Ovary (tissue), 9 donors: ENCODE measurements around the gene OSBPL2. TPM values are rescaled to one million over a fixed set of nuclear protein-coding genes. Genes with fewer than 3 reads are reported as not detected.

Source experiments
- DNase-seq, 5 donors: peaks; one replicate each; pipeline ENCODE4 v3.0.0-alpha.2; 2019 to 2020
- H3K27ac ChIP-seq, 2 donors: fragments of 200-600 bp; one replicate each; pipeline versions ENCODE4 v1.5.1 to v1.8.0; 2019 to 2022
- H3K27me3 ChIP-seq: fragments of 200-600 bp; one replicate; pipeline ENCODE4 v1.8.0; 2022
- H3K36me3 ChIP-seq: fragments of 200-600 bp; sonication (generic); one replicate; pipeline ENCODE4 v1.5.1; 2019
- H3K4me1 ChIP-seq: one replicate; pipeline ENCODE4 v1.8.1; 2013; ENCODE audit warnings: mild to moderate bottlenecking, moderate library complexity; ENCODE audit not compliant: insufficient read depth
- H3K4me3 ChIP-seq: fragments of 200-600 bp; sonication (generic); one replicate; pipeline ENCODE4 v1.5.1; 2017
- H3K9me3 ChIP-seq, 2 donors: fragments of 200-600 bp in 1 of 2; sonication (generic) in 1 of 2; one replicate each; pipeline versions ENCODE4 v1.5.1 to v1.8.1; 2013 to 2019; ENCODE audit warnings: mild to moderate bottlenecking in 1 of 2, moderate library complexity in 1 of 2
- CTCF ChIP-seq, 3 donors: fragments of 450-650 bp in 2 of 3; fragments of 200-600 bp in 1 of 3; IDR thresholded peaks; one replicate each; pipeline versions ENCODE4 v1.5.1 to v1.8.0; 2016 to 2022; ENCODE audit warnings: antibody characterized with exemption in 3 of 3, mild to moderate bottlenecking in 1 of 3
- EP300 ChIP-seq: sonication (generic); formaldehyde crosslinking; IDR thresholded peaks from one replicate; pipeline ENCODE4 v1.6.1; 2017; ENCODE audit warnings: antibody characterized with exemption
- POLR2A ChIP-seq: fragments of 450-650 bp; IDR thresholded peaks from one replicate; pipeline ENCODE4 v1.6.1; 2017; ENCODE audit warnings: antibody characterized with exemption, mild to moderate bottlenecking, moderate library complexity
- whole genome bisulfite sequencing, 3 donors: extraction: QIAGEN DNeasy Blood & Tissue Kit in 1 of 3; methylation state at CpG; one replicate each; pipeline versions ENCODE4 v1.1.5 to v1.1.7; 2013 to 2017; 5-methylcytosine and 5-hydroxymethylcytosine counted together
- intact Hi-C, 4 donors: fragments of 100-400 bp; cut with DNase I; formaldehyde crosslinking; loops; one replicate each; pipeline versions ENCODE4 v1.11.0 to v1.15.1; 2022 to 2023
- polyA plus RNA-seq, 2 donors: library from polyadenylated mRNA; stranded (reverse); fragments of 200-250 nt in 1 of 2; fragments of 350-450 nt in 1 of 2; fragmentation: Illumina TruSeq in 1 of 2; extraction: RNeasy Lipid Tissue Mini Kit (QIAGEN cat#74804) in 1 of 2; gene quantifications; one replicate each; pipeline ENCODE4 v1.2.3, GENCODE V29; 2013 to 2014
- total RNA-seq, 7 donors: library from RNA; depleted of rRNA in 2 of 7; stranded (reverse); fragments of >200 nt in 2 of 7; fragmentation: NEBNext Ultra II Directional in 3 of 7; extraction: Animal tissue kit (Norgen Biotek cat#: 25700) in 3 of 7; gene quantifications; one replicate each; pipeline versions ENCODE4 v1.1.0 to v1.2.4, GENCODE V29; 2016 to 2023
- donor health status: DM: no; HTN: no; CAD: no; lungs with moderate emphysema.
- donor health status: DM: no; HTN: no; CAD: no.
- donor health status: Bipolar disorder and iron deficiency.
- donor health status: DM: yes; HTN: yes; CAD: no.
- donor health status: DM: no; HTN: no; CAD: no.
- donor health status: DM: yes; HTN: yes; CAD: no.

The OSBPL2 gene
- total and polyA plus RNA-seq, 9 donors = 14.2 to 42.2 (median 34.4) TPM

- 34 to 41% (median 41%) methylated on average over 16 to 19 of the region's 19 CpGs for WGBS, 3 donors
- Histone ChIP-seq H3K27ac (no peak overlapping the region), H3K36me3 (no peaks in the 10 kb centered on the region), H3K4me1 (no peaks in the 10 kb centered on the region), H3K27me3 (no peaks in the 10 kb centered on the region), H3K9me3 (no peaks in the 10 kb centered on the region), H3K4me3 (no peak overlapping the region)
- no peak for DNase-seq
- no peak for TF ChIP-seq EP300
- no peak for TF ChIP-seq POLR2A
- no peak for TF ChIP-seq CTCF (IDR thresholded peaks at IDR 0.05)
- intact Hi-C loops = no loop called here
Measured at GRCh38 chr20:62208061-62208794, 30.1 kb upstream of the OSBPL2 start.

- no peak for TF ChIP-seq POLR2A
- TF ChIP-seq CTCF (IDR thresholded peaks at IDR 0.05) = no peak
- no peak for TF ChIP-seq EP300
- intact Hi-C loops = no loop called here
- no peak for DNase-seq
- Histone ChIP-seq H3K36me3 (no peaks in the 10 kb centered on the region), H3K9me3 (no peaks in the 10 kb centered on the region), H3K27me3 (no peaks in the 10 kb centered on the region), H3K27ac (no peak overlapping the region), H3K4me1 (no peaks in the 10 kb centered on the region), H3K4me3 (no peak overlapping the region)
- 14 to 19% (median 18%) methylated on average over 24 to 27 of the region's 27 CpGs for WGBS, 3 donors
Measured at GRCh38 chr20:62208795-62209755, 29.2 kb upstream of the OSBPL2 start.

GRCh38 chr20:62209850-62210495, 28.3 kb upstream of the OSBPL2 start:
- intact Hi-C loops = no loop called here
- WGBS, 3 donors = 45 to 59% (median 46%) methylated on average over 15 to 17 of the region's 17 CpGs
- no peaks in the 10 kb centered on the region for H3K36me3 ChIP-seq

More at GRCh38 chr20:62209850-62210495, 28.3 kb upstream of the OSBPL2 start:
- H3K27ac ChIP-seq = no peak overlapping the region
- DNase-seq = no peak
- no peaks in the 10 kb centered on the region for H3K27me3 ChIP-seq
- H3K9me3 ChIP-seq = no peaks in the 10 kb centered on the region
- TF ChIP-seq EP300 = no peak
- no peak for TF ChIP-seq POLR2A
- no peak for TF ChIP-seq CTCF (IDR thresholded peaks at IDR 0.05)
- H3K4me3 ChIP-seq = no peak overlapping the region
- H3K4me1 ChIP-seq = no peaks in the 10 kb centered on the region
